Measurements from ENCODE around the gene HSPBAP1. TPM values are rescaled to one million over a fixed set of nuclear protein-coding genes. Genes with fewer than 3 reads are reported as not detected.
A peak's percentile ranks its signal among the peaks of the same experiment; 100 is the strongest.

The HSPBAP1 gene
- 16.4 and 18.1 TPM in 2 replicates for total RNA-seq (2014; rRNA removed; shearing (Covaris generic))
- polyA plus RNA-seq (2015; cell fraction: cytosol; rRNA removed), result 11.9 and 13.7 TPM in 2 replicates
- 36.0 and 38.0 TPM in 2 replicates for polyA plus RNA-seq (2015; cell fraction: nucleus; rRNA removed)

GRCh38 chr3:122793568-122794416, at the start of gene HSPBAP1:
Gene HSPBAP1 (minus strand): TSS chr3:122793831. CDS start chr3:122793680, 151 bp downstream.
- peak; percentile 96 for DNase-seq (ENCODE audit: low read depth)

- no peak for DNase-seq (ENCODE audit: low read depth)
Observed at GRCh38 chr3:122835590-122835989, 42.0 kb upstream of the HSPBAP1 start.

- DNase-seq (ENCODE audit: low read depth), result no peak
Observed at GRCh38 chr3:122828281-122828680, 34.6 kb upstream of the HSPBAP1 start.

- DNase-seq (ENCODE audit: low read depth), result no peak
Observed at GRCh38 chr3:122826278-122826677, 32.6 kb upstream of the HSPBAP1 start.

- no peak for DNase-seq (ENCODE audit: low read depth)
Observed at GRCh38 chr3:122825460-122825859, 31.8 kb upstream of the HSPBAP1 start.

- DNase-seq (ENCODE audit: low read depth), result peak; percentile 69
Observed at GRCh38 chr3:122824465-122825381, 31.1 kb upstream of the HSPBAP1 start.

- DNase-seq (ENCODE audit: low read depth), result no peak
Observed at GRCh38 chr3:122816587-122816986, 23.0 kb upstream of the HSPBAP1 start.

- DNase-seq (ENCODE audit: low read depth), result no peak
Observed at GRCh38 chr3:122810734-122811133, 17.1 kb upstream of the HSPBAP1 start.

- no peak for DNase-seq (ENCODE audit: low read depth)
Observed at GRCh38 chr3:122803977-122804376, 10.3 kb upstream of the HSPBAP1 start.

- DNase-seq (ENCODE audit: low read depth), result no peak
Observed at GRCh38 chr3:122802323-122802722, 8.7 kb upstream of the HSPBAP1 start.

- DNase-seq (ENCODE audit: low read depth), result no peak
Observed at GRCh38 chr3:122800706-122801237, 7.1 kb upstream of the HSPBAP1 start.

- DNase-seq (ENCODE audit: low read depth), result no peak
Observed at GRCh38 chr3:122800031-122800430, 6.4 kb upstream of the HSPBAP1 start.

GRCh38 chr3:122799322-122799721, 5.7 kb upstream of the HSPBAP1 start:
- no peak for DNase-seq (ENCODE audit: low read depth)

GRCh38 chr3:122797291-122797690, 3.7 kb upstream of the HSPBAP1 start:
- DNase-seq (ENCODE audit: low read depth), result no peak

GRCh38 chr3:122795674-122796195, 2.1 kb upstream of the HSPBAP1 start:
- DNase-seq (ENCODE audit: low read depth), result no peak

- peak; percentile 82 for DNase-seq (ENCODE audit: low read depth)
Observed at GRCh38 chr3:122794779-122795673, 1.4 kb upstream of the HSPBAP1 start, which contains the start of gene SLC49A4. Gene SLC49A4 (plus strand): TSS chr3:122795069. CDS start chr3:122795193, 124 bp downstream.

- no peak for DNase-seq (ENCODE audit: low read depth)
Observed at GRCh38 chr3:122794483-122794778, 800 bp upstream of the HSPBAP1 start.

- no peak for DNase-seq (ENCODE audit: low read depth)
Observed at GRCh38 chr3:122789585-122790273, 3.9 kb downstream of the HSPBAP1 start.

- DNase-seq (ENCODE audit: low read depth), result no peak
Observed at GRCh38 chr3:122787872-122788271, 5.8 kb downstream of the HSPBAP1 start.

- peak; percentile 77 for DNase-seq (ENCODE audit: low read depth)
Observed at GRCh38 chr3:122786066-122786465, 7.6 kb downstream of the HSPBAP1 start.
